Bone marrow (tissue), 2 donors: ENCODE measurements around the gene KLHL26.

Experiments
- DNase-seq, 2 donors: peaks; one replicate each; lab custom pipeline; 2025; lab: John Stamatoyannopoulos, UW

KLHL26 gene

DNA sequence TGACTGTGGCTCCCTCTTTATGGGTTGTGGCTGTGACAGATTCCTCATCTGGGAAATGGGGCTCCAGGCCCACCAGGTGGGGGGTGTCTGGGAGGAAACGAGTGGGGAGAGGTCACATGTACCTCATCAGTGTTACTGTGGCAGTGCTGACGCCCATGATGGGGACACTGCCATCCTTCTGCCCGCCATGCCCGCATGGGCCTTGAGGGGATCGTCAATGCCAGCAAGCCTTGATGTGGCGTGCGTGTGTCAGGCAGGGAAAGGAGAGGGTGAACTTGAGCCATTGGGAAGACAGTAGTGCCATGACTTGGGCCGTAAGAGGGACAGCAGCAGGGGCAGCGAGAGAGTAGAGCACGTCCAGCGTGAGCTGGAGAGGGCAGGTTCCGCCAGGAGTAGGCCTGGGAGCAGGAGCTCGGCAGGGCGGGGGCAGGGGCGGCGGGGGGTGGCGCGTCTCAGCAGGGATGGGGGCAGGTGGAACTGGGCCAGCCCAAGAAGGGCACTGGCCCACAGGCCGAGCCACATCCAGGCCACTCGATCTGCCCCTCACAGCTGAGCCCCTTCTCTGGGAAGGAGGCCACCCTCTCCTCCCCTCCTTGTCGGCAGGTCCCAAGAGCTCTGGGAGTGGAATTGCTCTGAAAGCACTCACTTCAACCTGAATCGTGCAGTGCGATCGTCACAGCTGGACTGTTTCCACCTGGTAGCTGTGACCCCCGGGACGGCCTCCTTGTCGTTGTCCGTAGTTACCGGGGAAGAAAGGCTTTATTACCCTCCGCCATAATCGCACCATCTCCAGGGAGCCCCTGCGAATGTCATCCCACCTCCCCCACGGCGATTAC, 9.9 kb downstream of the KLHL26 start:
- DNase-seq = no peak

DNA sequence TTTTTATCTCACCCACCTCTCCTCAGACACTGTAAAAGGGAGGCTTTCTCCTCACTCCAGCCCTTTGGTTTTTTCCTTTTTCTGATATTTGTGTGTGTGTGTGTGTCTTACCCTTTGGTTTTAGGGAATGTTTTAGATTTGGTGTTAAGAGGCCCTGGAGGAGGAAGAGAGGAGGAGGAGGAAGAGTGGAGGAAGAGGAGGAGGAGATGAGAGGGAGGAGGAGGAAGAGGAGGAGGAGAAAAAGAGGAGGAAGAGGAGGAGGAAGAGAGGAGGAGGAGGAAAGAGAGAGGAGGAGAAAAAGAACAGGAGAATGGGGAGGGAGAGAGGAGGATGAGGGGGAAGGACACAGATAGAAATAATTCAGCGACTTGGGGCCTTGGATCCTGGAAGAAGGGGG, 10.5 kb downstream of the KLHL26 start:
- no peak for DNase-seq

DNA sequence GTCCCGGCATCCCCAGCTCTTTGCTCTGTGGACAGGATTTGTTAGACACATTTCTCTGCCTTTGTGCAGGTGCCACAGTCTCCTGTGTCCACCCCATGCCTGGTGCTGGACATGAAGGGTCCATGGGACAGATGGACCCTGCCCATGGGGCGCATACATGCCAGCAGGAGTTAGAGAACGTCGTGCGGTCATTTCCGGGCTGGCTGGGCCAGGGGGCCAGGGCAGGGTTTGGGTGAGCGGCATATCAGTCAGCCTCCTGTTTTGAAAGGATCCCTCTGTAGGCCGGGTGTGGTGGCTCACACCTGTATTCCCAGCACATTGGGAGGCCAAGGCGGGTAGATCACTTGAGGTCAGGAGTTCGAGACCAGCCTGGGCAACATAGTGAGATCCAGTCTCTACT, 11.0 kb downstream of the KLHL26 start:
- DNase-seq = no peak

DNA sequence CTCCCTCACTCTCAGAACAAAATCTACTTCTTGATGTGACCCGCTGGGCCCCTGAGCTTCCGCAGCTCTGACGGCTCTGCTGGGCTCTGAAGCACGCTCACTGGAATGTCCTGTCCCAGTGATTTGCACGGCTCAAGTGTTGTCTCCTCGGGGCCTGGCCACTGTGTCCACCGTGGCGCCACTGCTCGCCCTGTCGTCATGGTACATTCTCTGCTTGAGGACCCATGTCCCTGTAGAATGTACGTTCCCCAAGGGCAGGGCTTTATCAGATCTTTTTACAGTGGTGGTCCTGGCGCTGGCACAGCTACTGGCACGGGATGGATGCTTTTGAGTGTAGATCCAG, 12.1 kb downstream of the KLHL26 start:
- DNase-seq = no peak

DNA sequence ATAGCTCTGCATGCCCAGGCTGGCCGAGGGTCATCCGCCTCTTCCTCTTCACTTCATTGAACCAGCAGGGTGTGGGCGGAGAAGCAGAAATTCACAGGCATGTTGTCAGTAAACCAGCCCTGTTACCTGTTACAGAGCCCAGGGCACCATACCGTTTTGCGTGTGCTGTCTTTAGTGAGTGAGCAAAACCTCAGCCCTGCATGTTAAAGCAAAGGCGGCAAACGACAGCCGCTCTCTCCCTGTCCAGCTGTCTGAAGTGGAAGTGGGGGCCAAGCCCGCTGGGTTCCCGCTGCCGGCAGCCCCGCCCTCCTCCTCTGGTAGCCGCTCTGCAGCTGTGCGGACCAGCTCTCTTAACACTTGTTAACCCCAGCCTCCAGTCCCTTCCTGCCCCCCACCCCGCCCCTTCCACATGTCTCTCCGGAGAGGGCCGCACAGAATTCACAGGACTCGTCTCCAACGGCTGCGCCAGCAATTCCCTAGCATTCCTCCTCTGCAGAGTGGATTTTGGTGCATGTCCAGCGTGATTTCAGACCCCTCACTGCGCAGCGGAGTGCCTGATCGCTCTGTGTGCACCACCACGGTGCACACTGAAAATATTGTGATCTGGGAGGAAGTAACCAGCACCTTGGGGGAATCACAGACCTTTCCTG, 12.7 kb downstream of the KLHL26 start:
- peak in 1 of 2 donors; percentile 13 for DNase-seq

DNA sequence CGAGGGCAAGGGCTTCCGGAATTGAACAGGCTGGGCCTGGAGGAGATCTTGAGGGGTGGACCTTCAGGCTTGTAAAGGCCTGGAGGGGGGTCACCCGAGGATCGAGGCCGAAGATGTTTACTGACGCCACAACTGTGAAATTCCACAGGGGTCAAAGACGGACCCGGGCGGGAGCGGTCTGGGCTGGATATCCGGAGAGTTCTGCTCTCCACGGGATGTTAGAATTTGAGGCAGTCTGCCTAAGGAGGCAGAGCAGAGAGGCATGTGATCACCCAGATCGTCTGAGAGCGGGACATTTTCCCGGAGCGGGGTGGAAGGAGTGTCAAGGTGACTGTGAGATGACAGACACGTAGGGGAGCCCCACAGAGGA, 13.2 kb downstream of the KLHL26 start:
- DNase-seq = no peak

DNA sequence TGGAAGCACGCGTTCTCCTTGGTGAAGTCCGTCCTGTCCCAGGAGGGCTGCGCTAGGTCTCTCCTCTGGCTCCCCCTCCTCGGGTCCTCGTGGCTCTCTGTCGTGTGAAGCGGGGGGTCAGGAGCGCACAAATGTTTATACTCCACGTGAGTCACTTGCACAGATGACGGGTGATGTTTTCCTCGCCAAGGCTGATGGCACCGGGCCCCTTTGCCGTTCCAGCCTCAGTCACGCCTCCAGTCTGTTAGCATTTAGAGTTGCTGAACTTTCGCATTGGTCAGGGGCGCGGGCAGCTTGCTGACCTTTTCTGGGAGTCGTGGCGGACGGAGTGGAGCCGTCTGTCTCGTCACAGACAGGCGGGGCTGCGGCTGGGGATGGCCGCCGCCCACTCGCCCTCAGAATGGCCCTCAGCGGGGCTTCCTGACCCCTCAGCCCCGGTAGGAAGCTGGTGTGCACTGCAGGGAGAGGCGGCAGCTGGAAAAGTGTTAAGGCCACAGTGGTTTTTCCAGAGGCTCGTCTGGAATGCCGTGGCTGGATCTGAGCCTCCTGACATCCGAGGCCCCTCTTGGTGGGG, 13.7 kb downstream of the KLHL26 start:
- DNase-seq = no peak

DNA sequence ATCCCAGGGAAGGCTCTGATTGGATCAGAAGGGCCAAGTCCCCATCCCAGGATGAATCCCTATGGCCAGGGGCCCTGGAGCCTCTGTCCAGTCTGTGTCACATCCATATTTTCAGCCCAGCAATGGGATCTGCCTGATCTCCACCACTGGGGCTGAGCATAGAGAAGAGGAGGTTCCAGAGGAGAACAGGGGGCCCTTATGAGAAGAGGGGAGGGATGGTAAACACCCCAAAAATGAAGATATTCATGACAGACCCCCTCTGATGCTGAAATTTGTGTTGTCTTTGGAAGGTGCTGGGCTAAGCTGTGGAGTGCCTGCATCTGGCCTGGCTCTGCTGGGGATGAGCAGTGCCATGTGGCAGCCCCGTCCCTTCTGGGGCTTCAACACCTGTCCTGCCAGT, 14.5 kb downstream of the KLHL26 start:
- DNase-seq = no peak

DNA sequence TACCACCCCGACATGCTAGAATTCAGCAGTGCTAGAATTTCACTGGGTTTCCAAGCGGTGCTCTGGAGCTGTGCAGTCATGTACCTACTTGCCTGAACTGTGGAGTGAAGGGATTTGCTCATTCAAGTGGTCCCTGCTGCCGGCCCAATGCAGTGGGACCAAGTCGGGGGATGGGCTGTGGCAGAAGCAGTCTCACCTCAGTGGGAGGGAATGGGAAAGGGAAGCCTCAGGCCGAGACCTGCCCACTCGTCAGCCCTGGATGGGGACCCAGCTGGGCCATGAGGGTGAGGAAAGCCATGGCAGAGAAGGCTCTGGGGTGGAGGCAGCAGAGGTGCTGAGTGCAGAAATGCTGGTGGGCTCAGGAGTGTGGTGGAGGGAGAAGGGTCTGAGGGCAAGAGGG, 14.9 kb downstream of the KLHL26 start:
- DNase-seq = no peak

DNA sequence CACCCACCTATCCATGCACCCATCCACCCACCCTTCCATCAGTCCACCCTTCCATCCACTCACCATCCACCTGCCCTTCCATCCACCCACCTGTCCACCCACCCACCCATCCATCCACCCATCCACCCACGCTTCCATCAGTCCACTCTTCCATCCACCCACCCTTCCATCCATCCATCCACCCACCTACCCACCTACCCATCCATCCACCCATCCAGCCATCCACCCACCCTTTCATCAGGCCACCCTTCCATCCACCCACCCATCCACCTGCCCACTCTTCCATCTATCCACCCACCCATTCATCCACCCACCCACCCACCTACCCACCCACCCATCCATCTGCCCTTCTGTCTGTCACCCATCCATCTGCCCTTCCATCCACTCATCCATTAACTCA, 17.0 kb downstream of the KLHL26 start:
- DNase-seq = no peak

DNA sequence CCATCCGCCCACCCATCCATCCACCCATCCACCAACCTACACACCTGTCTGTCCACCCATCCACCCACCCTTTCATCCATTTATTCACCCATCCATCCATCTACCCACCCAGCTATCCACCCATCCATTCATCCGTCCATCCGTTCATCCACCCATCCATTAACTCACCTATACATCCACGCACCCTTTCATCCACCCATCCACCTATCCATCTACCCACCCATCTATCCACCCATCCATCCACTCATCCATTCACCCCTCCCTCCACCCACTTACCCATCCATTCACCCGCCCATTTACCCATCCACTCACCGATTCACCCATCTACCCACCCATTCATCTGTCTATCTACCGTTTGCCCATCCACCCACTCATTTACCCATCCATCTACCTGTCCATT, 17.6 kb downstream of the KLHL26 start:
- no peak for DNase-seq

DNA sequence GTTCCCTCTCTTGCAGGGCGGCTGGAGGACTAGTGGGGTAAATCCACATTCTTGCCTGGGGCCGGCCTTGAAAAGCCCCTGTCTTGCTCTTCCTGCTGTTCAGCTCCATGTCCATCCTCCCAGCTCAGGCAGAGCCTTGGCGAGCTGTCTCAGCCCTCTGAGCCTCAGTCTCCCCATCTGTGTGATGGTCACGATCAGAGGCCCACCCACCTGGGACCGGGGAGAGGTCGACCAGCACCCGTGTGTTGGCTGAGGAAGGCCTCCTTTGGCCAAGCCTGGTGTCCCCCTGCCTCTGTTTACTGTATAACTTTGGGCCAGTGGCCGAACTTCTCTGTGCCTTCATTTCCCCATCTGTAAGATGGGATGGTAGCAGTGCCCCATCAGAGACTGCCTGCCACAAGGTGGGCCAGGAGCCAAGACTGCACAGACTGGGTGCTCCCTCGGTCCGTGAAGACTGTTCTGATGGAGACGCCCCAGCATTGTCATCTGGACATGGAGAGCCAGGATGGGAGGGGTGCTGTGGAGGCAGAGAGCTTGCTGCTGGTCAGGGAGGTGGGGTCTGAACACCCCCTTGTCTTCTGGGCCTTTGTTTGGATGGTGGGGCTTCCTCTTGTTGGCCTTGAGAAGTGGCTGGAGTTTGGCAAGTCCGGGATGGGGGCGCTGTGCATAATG, 18.5 kb downstream of the KLHL26 start:
- DNase-seq = no peak

DNA sequence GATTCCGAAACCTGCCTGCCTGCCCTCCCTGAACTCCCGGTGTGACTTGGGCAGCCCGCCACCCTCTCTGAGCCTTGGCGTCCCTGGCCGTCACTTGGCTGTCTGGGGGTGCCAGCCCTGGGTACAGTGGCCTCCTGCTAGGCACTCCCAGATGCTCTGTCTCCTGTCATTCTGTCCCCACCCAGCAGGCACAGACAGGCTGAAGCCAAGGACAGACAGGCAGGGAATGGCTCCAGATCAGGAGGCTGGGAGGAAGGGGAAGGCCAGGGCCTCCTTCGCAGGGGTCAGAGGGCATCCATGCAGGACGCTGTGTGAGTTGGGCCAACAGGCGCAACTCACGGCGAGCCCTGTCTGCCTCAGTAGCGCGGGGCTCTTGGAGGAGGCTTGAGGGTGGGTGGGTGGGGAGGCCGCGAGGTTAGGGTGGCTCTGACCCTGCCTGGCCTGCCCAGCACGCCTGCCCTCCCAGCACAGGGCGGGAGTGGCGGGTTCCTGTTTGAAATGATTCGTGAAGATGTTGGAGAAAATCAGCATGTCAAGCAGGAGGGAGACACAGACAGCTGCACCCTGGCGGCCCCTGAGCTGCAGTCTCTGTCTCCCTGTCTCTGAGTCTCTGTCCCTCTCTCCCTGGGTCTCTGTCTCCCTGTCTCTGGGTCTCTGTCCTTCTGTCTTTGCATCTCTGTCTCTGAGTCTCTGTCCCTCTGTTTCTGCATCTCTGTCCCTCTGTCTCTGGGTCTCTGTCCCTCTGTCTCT, 19.7 kb downstream of the KLHL26 start:
- DNase-seq = no peak

DNA sequence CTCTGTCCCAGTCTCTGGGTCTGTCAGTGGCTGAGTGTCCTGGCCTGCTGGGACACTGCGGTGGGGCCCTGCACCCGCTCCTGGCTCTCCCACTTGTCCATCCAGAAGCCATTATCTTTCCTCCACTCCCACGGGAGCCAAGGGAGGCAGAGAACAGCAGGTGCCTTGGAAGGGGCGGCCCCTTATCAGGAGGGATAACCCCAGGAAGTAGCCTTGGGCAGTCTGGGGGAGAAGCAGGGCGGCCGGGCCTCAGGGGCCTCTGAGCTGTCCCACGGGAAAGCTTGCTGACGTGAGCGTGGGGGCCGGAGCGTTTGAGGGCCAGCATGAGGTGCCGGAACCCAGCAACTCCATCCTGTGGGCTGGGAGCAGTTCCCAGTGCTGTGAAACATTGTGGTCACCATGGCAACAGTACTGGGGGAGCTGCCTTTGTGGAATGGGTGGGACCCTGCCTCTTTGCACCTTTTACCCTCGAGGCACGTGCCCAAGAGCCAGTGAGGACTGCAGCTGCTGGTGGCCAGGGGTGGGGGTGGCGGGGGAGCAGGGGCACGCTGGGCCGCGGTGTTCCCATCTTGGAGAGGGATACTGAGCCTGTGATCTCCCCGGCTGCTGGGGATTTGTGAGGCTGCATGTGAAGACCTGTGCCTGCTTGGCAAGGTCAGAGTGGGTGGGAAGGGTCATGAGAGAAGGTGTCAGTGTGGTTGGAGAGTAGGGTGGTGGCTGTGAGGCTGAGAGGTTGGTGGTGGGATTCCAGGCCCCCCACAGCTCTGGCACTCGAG, 20.9 kb downstream of the KLHL26 start:
- DNase-seq = no peak

DNA sequence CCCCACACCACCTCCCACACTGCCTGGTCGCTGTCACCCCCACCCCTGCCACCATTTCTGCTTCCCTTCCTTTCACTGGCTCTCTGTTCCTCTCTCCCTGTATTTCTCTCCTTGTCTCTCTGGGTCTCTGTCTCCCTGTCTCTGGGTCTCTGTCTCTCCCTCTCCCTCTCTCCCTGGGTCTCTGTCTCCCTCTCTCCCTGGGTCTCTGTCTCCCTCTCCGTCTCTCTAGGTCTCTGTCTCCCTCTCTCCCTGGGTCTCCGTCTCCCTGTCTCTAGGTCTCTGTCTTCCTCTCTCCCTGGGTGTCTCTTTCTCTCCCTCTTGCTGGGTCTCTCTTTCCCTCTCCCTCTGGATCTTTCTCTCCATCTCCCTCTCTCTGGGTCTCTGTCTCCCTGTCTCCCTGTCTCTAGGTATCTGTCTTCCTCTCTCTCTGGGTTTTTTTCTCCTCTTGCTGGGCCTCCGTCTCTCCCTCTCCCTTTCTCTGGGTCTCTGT, 21.6 kb downstream of the KLHL26 start:
- DNase-seq = no peak

DNA sequence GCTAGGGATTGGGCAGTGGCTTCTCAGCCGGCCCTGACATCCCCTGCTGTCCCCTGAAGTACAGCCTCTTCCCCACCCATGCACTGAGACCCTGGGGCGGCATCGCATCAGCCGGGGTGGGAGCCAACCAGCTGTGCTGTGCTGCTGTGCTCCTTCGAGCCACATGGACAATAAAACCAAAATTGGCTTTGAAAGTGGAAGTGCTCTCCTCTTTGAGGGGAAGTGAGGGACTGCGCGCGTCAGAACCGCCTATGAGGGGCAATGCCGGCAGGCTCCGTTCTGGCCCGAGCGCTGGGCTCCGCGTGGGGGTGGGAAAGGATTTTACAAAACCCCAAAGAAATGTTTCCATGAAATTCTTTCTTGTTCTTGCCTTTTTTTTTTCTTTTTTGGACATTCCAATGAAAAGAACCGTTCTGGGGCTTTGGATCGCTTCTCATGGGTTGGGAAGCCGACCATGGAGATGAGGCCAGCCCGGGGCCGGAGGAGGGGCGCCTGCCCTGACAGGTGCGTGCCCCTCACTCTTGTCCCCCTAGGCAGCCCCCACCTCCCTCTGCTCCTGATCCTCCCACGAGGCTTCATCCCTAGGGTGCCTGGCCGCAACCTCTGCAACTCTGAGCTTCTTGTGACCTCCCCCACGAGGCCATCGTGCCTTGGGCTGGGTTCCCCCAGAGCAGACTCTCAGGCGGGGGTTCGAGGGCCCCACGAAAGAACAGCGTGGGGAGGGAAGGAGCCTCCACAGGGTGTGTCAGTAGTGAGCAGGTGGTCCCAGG, 22.6 kb downstream of the KLHL26 start:
- DNase-seq = peak; percentile 9 to 35

DNA sequence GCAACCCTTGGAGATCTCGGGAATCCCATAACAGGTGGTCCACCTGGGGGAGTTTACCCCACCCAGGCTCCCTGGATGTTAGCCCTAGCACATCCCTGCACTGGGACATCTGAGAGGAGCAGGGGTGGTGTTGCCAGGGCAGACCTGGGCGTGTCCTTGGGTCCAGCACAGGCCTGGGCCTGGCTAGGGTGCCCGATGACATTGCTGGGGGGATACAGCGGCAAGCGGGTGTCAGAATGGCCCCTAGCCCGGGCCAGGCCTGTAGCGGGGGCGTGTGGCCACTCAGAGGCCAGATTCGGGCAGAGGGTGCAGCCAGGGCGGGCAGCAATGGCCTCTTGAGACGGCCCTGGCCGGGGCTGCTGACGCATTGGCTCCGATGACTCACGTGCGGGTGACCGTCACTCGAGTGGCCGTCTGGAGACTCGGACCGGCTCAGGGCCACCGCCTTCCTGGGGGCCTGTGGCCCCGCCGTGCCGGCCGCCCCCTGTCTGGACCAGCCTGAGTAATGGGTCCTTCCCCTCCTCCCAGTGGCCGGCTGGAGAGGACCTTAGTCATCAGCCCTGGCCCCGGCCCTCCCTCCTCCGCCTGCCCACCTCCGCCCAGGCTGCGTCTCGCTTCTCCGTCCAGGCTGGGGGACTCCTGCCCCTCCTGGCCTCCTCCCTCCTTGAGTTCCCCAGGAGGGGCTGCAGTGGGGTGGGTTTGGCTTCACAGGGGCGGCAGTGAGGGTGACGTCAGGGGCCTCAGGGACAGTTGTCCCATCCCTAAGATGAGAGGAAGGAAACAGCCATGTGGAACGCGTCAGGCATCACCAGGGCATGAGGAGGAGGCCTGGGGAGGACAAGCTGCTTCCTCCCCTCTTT, 23.5 kb downstream of the KLHL26 start:
- DNase-seq = no peak

DNA sequence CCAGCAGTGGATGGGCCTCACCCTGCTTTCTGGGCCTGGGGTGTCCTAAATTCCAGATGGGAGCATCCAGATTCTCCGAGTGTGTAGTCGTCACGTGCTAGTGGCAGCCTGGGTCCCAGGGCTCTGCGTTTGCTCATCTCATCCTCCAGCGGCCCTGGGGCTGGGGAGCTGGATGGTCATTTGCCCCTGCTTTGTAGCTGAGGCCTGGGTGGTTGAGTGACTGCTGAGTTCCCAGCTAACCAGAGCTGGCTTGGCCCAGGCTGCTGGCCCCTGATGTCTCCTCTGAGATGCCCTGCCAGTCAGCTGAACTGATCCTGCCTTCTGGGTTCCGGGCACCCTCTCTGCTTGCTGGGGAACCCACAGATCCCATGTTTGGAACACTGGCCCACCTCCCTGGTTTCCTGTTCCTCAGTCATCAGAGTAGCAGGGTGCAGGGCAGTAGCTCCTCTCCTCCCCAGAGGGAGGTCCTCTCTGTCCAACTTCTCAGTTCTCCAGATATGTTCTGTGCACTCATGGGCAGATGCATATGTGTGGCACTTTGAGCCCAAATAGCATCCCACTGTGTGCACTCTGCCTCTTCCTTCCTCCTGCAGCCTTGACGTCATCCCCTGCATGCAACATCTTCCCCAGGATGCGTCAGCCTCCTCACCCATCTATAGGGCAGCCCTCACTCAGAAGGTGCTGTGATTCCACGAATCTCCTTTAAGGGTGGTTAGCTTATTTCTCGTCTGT, 24.3 kb downstream of the KLHL26 start:
- no peak for DNase-seq
